Sigmoid colon (tissue), 3 donors: ENCODE measurements around the gene PTX4.

Source experiments
- CTCF ChIP-seq, 4 experiments: fragments of 450-650 bp in 3 of 4; fragments of 200-600 bp in 1 of 4; IDR thresholded peaks; one replicate each; pipeline ENCODE4 v1.5.1; 2016 to 2019; ENCODE audit warnings: antibody characterized with exemption in 4 of 4, mild to moderate bottlenecking in 3 of 4, moderate library complexity in 2 of 4
- POLR2A ChIP-seq, 2 donors: fragments of 450-650 bp; IDR thresholded peaks; one replicate each; pipeline ENCODE4 v1.6.1; 2016; ENCODE audit warnings: antibody characterized with exemption in 2 of 2, mild to moderate bottlenecking in 2 of 2, moderate library complexity in 2 of 2

GRCh38 chr16:1452530-1452929 is 36.2 kb downstream of the PTX4 start:
- no peak for TF ChIP-seq CTCF (IDR thresholded peaks at IDR 0.05)
- no peak for TF ChIP-seq POLR2A (IDR thresholded peaks at IDR 0.05)
